WTC11 (cell line): ENCODE data around the gene MYOD1. TPM values are rescaled to one million over a fixed set of nuclear protein-coding genes. Genes with fewer than 3 reads are reported as not detected.

Source experiments
- ATAC-seq: fragments of 200-7000 bp; cut with Tn5 transposase; 2 replicates; pipeline ENCODE4 v1.10.0; 2021; ENCODE audit warnings: mild to moderate bottlenecking, moderate library complexity
- CTCF ChIA-PET: fragments of 300-600 bp; sonication (Branson Sonifier 250); formaldehyde crosslinking; loops from one replicate; lab custom pipeline; 2021; ENCODE audit warnings: antibody characterized with exemption; lab: Charles Lee
- POLR2A ChIA-PET: fragments of 350-600 bp; sonication (Branson Sonifier 250); formaldehyde crosslinking; loops from one replicate; lab custom pipeline; 2021; ENCODE audit warnings: antibody characterized with exemption; lab: Charles Lee
- DNase-seq: peaks from one replicate; pipeline ENCODE4 v3.0.0; 2021; ENCODE audit warnings: low spot score
- H3K27ac Mint-ChIP-seq: 2 replicates; pipeline ENCODE4 v1.8.0; 2021; ENCODE audit warnings: mixed read lengths
- H3K27me3 Mint-ChIP-seq: 2 replicates; pipeline ENCODE4 v1.8.0; 2021; ENCODE audit warnings: low read depth, mild to moderate bottlenecking, moderate library complexity, mixed read lengths
- H3K36me3 Mint-ChIP-seq: 2 replicates; pipeline ENCODE4 v1.8.0; 2021; ENCODE audit warnings: mixed read lengths
- H3K4me1 Mint-ChIP-seq: 2 replicates; pipeline ENCODE4 v1.8.0; 2022; ENCODE audit warnings: mixed read lengths
- H3K4me3 Mint-ChIP-seq: 2 replicates; pipeline ENCODE4 v1.8.0; 2021; ENCODE audit warnings: mild to moderate bottlenecking, moderate library complexity, mixed read lengths
- H3K9me3 Mint-ChIP-seq: 2 replicates; pipeline ENCODE4 v1.8.0; 2021; ENCODE audit warnings: mixed read lengths
- ATF2 ChIP-seq: sonication (generic); formaldehyde crosslinking; IDR thresholded peaks from 2 replicates; pipeline ENCODE4 v1.8.1; 2022; ENCODE audit warnings: low read depth, missing genetic modification reagents, borderline replicate concordance
- ATF6 ChIP-seq: sonication (generic); formaldehyde crosslinking; IDR thresholded peaks from 2 replicates; pipeline ENCODE4 v1.8.1; 2023; ENCODE audit warnings: mild to moderate bottlenecking, missing genetic modification reagents
- CREM ChIP-seq: sonication (generic); formaldehyde crosslinking; IDR thresholded peaks from 2 replicates; pipeline ENCODE4 v1.8.1; 2022; ENCODE audit warnings: mild to moderate bottlenecking, missing genetic modification reagents, moderate library complexity
- CTCF ChIP-seq: fragments of 200-600 bp; IDR thresholded peaks from 2 replicates; pipeline ENCODE4 v1.8.0; 2022; ENCODE audit warnings: antibody characterized with exemption
- ELF4 ChIP-seq: sonication (generic); formaldehyde crosslinking; IDR thresholded peaks from 2 replicates; pipeline ENCODE4 v1.8.1; 2022; ENCODE audit warnings: low read depth, mild to moderate bottlenecking, moderate library complexity, missing genetic modification reagents
- ESRRA ChIP-seq: sonication (generic); formaldehyde crosslinking; IDR thresholded peaks from 2 replicates; pipeline ENCODE4 v1.8.1; 2022; ENCODE audit warnings: mild to moderate bottlenecking, missing genetic modification reagents, borderline replicate concordance
- FOXP1 ChIP-seq: sonication (generic); formaldehyde crosslinking; IDR thresholded peaks from 2 replicates; pipeline ENCODE4 v1.8.0; 2022; ENCODE audit warnings: missing genetic modification reagents, mild to moderate bottlenecking, moderate library complexity, borderline replicate concordance
- GABPB1 ChIP-seq: sonication (generic); formaldehyde crosslinking; IDR thresholded peaks from 2 replicates; pipeline ENCODE4 v1.8.1; 2023; ENCODE audit warnings: mild to moderate bottlenecking, missing genetic modification reagents
- GTF2I ChIP-seq: fragments of 250-450 bp; sonication (Bioruptor Pico); conservative IDR thresholded peaks from 2 replicates; pipeline ENCODE4 v1.4.0; 2021; ENCODE audit warnings: mild to moderate bottlenecking
- HMGA2 ChIP-seq: fragments of 250-450 bp; sonication (Bioruptor Pico); IDR thresholded peaks from 2 replicates; pipeline ENCODE4 v1.4.0; 2021; ENCODE audit warnings: mild to moderate bottlenecking, moderate library complexity
- MAX ChIP-seq: sonication (generic); formaldehyde crosslinking; IDR thresholded peaks from 2 replicates; pipeline ENCODE4 v1.8.0; 2022; ENCODE audit warnings: mild to moderate bottlenecking, missing genetic modification reagents
- MYBL2 ChIP-seq: sonication (generic); formaldehyde crosslinking; IDR thresholded peaks from 2 replicates; pipeline ENCODE4 v1.8.1; 2023; ENCODE audit warnings: mild to moderate bottlenecking, moderate library complexity, missing genetic modification reagents
- NFE2L1 ChIP-seq: sonication (generic); formaldehyde crosslinking; IDR thresholded peaks from 2 replicates; pipeline ENCODE4 v1.8.1; 2023; ENCODE audit warnings: missing genetic modification reagents
- PRDM15 ChIP-seq: sonication (generic); formaldehyde crosslinking; IDR thresholded peaks from 2 replicates; pipeline ENCODE4 v1.8.0; 2022; ENCODE audit warnings: missing genetic modification reagents
- SMAD3 ChIP-seq: sonication (generic); formaldehyde crosslinking; IDR thresholded peaks from 2 replicates; pipeline ENCODE4 v1.8.0; 2022; ENCODE audit warnings: missing genetic modification reagents, mild to moderate bottlenecking, borderline replicate concordance
- TCF7 ChIP-seq: sonication (generic); formaldehyde crosslinking; IDR thresholded peaks from 2 replicates; pipeline ENCODE4 v1.8.0; 2022; ENCODE audit warnings: mild to moderate bottlenecking, low read depth, missing genetic modification reagents, moderate library complexity
- ZBTB21 ChIP-seq: sonication (generic); formaldehyde crosslinking; IDR thresholded peaks from 2 replicates; pipeline ENCODE4 v1.8.1; 2023; ENCODE audit warnings: mild to moderate bottlenecking, missing genetic modification reagents, borderline replicate concordance
- ZNF232 ChIP-seq: sonication (generic); formaldehyde crosslinking; IDR thresholded peaks from 2 replicates; pipeline ENCODE4 v1.8.0; 2022; ENCODE audit warnings: mild to moderate bottlenecking, missing genetic modification reagents
- ZNF281 ChIP-seq: sonication (generic); formaldehyde crosslinking; IDR thresholded peaks from 2 replicates; pipeline ENCODE4 v1.8.0; 2023; ENCODE audit warnings: mild to moderate bottlenecking, missing genetic modification reagents
- total RNA-seq: library from RNA; stranded (reverse); gene quantifications from 3 replicates; pipeline ENCODE4 v1.2.3, GENCODE V29; 2021

The MYOD1 gene
- total RNA-seq, 1 experiment from 2014 or later: not detected

- POLR2A ChIA-PET: no interaction called here
- no peaks in the 10 kb centered on the region for H3K9me3 Mint-ChIP-seq
- ATAC-seq (no peak), DNase-seq (no peak)
- peaks cover 15% of the 10 kb centered on the region for H3K27me3 Mint-ChIP-seq
- no peak overlapping the region for H3K4me3 Mint-ChIP-seq
- no peak overlapping the region for H3K27ac Mint-ChIP-seq
- H3K36me3 Mint-ChIP-seq: no peaks in the 10 kb centered on the region
- TF ChIP-seq GTF2I (no peak), TCF7 (CRISPR knock-in tag) (no peak), ELF4 (CRISPR knock-in tag) (no peak), ZNF232 (CRISPR knock-in tag) (no peak), HMGA2 (CRISPR knock-in tag) (no peak), ATF6 (CRISPR knock-in tag) (no peak), CTCF (no peak), ESRRA (no peak)
- no peaks in the 10 kb centered on the region for H3K4me1 Mint-ChIP-seq
- CTCF ChIA-PET: interaction anchor here (1.4 kb wide), 1 partner anchor 85 kb away, joined by 3 read pairs; no protein-coding TSS in a partner anchor
These were observed 35.8 kb upstream of the MYOD1 start for GRCh38 chr11:17683377-17684161.

- H3K36me3 Mint-ChIP-seq: no peaks in the 10 kb centered on the region
- DNase-seq: no peak
- CTCF ChIA-PET: interaction anchor here (1.4 kb wide), 1 partner anchor 86 kb away, joined by 3 read pairs; no protein-coding TSS in a partner anchor
- POLR2A ChIA-PET: no interaction called here
- H3K4me3 Mint-ChIP-seq: no peak overlapping the region
- no peaks in the 10 kb centered on the region for H3K4me1 Mint-ChIP-seq
- no peak for TF ChIP-seq FOXP1 (CRISPR knock-in tag)
- no peak for TF ChIP-seq SMAD3
- no peak for TF ChIP-seq ZNF281 (CRISPR knock-in tag)
- no peak for TF ChIP-seq GABPB1 (CRISPR knock-in tag)
- no peak for TF ChIP-seq CREM (CRISPR knock-in tag)
- no peak for TF ChIP-seq NFE2L1
- no peak for TF ChIP-seq MAX
- no peak for TF ChIP-seq PRDM15
- no peak for TF ChIP-seq ZBTB21 (CRISPR knock-in tag)
- no peak for TF ChIP-seq MYBL2 (CRISPR knock-in tag)
- no peak for TF ChIP-seq ATF2 (CRISPR knock-in tag)
- TF ChIP-seq, all 79 proteins: peak for 0
- peaks cover 10% of the 10 kb centered on the region for H3K27me3 Mint-ChIP-seq
- H3K9me3 Mint-ChIP-seq: no peaks in the 10 kb centered on the region
- no peak for ATAC-seq
- H3K27ac Mint-ChIP-seq: no peak overlapping the region
These were observed 34.8 kb upstream of the MYOD1 start for GRCh38 chr11:17684550-17684949.
